ENCODE results near the gene SHISA3.

Gene SHISA3

GRCh38 chr4:42396752-42397634, at the start of gene SHISA3:
Gene SHISA3 (plus strand): TSS chr4:42397488. CDS start chr4:42398057, 569 bp downstream.
- DNase-seq (ENCODE audit: low spot score): no peak
- TF ChIP-seq CTCF (IDR thresholded peaks at IDR 0.05): no peak
- peak within 1 kb of the TSS in 1 of 2 donors; percentile 49 for H3K27ac ChIP-seq
- H3K4me3 ChIP-seq: peak within 1 kb of the TSS; percentile 83

- no peak overlapping the region for H3K4me3 ChIP-seq
- DNase-seq (ENCODE audit: low spot score): no peak
- TF ChIP-seq CTCF (IDR thresholded peaks at IDR 0.05): no peak
- H3K27ac ChIP-seq: no peak overlapping the region
Measured at GRCh38 chr4:42348247-42348646, 49.0 kb upstream of the SHISA3 start.

- no peak for TF ChIP-seq CTCF (IDR thresholded peaks at IDR 0.05)
- no peak for DNase-seq (ENCODE audit: low spot score)
- Histone ChIP-seq H3K27ac (no peak overlapping the region), H3K4me3 (no peak overlapping the region)
Measured at GRCh38 chr4:42348692-42349091, 48.6 kb upstream of the SHISA3 start.

- DNase-seq (ENCODE audit: low spot score): no peak
- no peak overlapping the region for H3K27ac ChIP-seq
- H3K4me3 ChIP-seq: no peak overlapping the region
- no peak for TF ChIP-seq CTCF (IDR thresholded peaks at IDR 0.05)
Measured at GRCh38 chr4:42350611-42351182, 46.6 kb upstream of the SHISA3 start.

- Histone ChIP-seq H3K4me3 (no peak overlapping the region), H3K27ac (no peak overlapping the region)
- DNase-seq (ENCODE audit: low spot score): no peak
- no peak for TF ChIP-seq CTCF (IDR thresholded peaks at IDR 0.05)
Measured at GRCh38 chr4:42352049-42352448, 45.2 kb upstream of the SHISA3 start.

- no peak for TF ChIP-seq CTCF (IDR thresholded peaks at IDR 0.05)
- Histone ChIP-seq H3K27ac (no peak overlapping the region), H3K4me3 (no peak overlapping the region)
- no peak for DNase-seq (ENCODE audit: low spot score)
Measured at GRCh38 chr4:42357325-42357724, 40.0 kb upstream of the SHISA3 start.

GRCh38 chr4:42359711-42360110, 37.6 kb upstream of the SHISA3 start:
- no peak for DNase-seq (ENCODE audit: low spot score)
- peak overlapping the region; percentile 38 for H3K4me3 ChIP-seq

More at GRCh38 chr4:42359711-42360110, 37.6 kb upstream of the SHISA3 start:
- no peak overlapping the region for H3K27ac ChIP-seq
- no peak for TF ChIP-seq CTCF (IDR thresholded peaks at IDR 0.05)

Data from coronary artery (tissue), 2 donors.